Gastrocnemius medialis (tissue), 4 donors: Measurements from ENCODE around the gene DCDC1.

Experiments used
- POLR2A ChIP-seq, 2 donors: fragments of 450-650 bp; IDR thresholded peaks; one replicate each; pipeline ENCODE4 v1.6.1; 2017; ENCODE audit warnings: antibody characterized with exemption in 2 of 2, mild to moderate bottlenecking in 2 of 2, moderate library complexity in 2 of 2
- TF ChIP-seq, protein P1 (sequence below), 5 experiments: fragments of 450-650 bp in 3 of 5; fragments of 200-600 bp in 2 of 5; sonication (generic) in 2 of 5; IDR thresholded peaks in 4 of 5; conservative IDR thresholded peaks in 1 of 5; 1 replicate in 4 of 5; 2 replicates in 1 of 5; pipeline ENCODE4 v1.5.1; 2016 to 2019; ENCODE audit warnings: antibody characterized with exemption in 5 of 5, mild to moderate bottlenecking in 3 of 5, moderate library complexity in 3 of 5

DNA sequence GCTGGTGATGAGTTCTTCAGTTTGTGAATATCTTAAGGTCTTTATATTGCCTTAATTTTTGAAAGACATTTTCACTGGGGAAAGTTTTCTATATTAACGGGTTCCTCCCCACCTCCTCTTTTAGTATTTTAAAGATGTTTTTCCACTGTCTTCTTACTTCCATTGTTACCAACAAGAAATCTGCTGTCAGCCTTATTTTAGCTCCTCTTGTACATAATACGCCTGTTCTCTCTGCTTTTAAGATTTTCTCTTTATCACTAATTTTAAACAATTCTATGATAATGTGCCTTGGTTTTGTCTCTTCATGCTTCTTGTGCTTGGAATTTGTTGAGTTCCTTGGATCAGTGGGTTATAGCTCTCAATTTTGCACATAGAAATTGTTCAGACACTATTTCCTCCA lies 280.4 kb downstream of the DCDC1 start:
- TF ChIP-seq, protein P1, sequence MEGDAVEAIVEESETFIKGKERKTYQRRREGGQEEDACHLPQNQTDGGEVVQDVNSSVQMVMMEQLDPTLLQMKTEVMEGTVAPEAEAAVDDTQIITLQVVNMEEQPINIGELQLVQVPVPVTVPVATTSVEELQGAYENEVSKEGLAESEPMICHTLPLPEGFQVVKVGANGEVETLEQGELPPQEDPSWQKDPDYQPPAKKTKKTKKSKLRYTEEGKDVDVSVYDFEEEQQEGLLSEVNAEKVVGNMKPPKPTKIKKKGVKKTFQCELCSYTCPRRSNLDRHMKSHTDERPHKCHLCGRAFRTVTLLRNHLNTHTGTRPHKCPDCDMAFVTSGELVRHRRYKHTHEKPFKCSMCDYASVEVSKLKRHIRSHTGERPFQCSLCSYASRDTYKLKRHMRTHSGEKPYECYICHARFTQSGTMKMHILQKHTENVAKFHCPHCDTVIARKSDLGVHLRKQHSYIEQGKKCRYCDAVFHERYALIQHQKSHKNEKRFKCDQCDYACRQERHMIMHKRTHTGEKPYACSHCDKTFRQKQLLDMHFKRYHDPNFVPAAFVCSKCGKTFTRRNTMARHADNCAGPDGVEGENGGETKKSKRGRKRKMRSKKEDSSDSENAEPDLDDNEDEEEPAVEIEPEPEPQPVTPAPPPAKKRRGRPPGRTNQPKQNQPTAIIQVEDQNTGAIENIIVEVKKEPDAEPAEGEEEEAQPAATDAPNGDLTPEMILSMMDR (IDR thresholded peaks at IDR 0.05 in 4 of 5, conservative IDR thresholded peaks at IDR 0.05 in 1 of 5), result no peak
- TF ChIP-seq POLR2A (IDR thresholded peaks at IDR 0.05), result no peak
